Measurements from ENCODE around the gene PIGP.
"Not testable (repeated sequence)": the region's sequence is repeated elsewhere in the genome, so short reads cannot be mapped to it uniquely, and the experiment has no call there.

The PIGP gene

GRCh38 chr21:37041706-37042271 is 31.1 kb downstream of the PIGP start:
- DNase-seq, result no peak

DNA sequence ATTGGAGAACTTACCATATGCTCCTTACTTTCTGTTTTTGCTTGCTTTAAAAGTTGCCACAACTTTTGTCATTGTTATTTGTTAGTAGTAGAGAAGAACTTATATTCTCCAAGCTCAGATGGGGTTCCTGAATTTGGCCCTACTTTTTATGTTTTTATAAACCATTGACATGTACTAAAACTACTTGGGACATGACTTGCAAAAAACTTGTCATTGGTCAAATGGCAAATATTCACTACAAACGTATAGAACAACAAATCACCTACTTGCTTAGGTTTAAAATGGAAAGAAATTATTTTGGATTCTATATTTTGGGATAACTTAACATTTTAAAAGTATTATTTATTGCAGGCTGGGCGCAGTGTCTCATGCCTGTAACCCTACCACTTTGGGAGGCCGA is 32.7 kb downstream of the PIGP start:
- no peak for DNase-seq

DNA sequence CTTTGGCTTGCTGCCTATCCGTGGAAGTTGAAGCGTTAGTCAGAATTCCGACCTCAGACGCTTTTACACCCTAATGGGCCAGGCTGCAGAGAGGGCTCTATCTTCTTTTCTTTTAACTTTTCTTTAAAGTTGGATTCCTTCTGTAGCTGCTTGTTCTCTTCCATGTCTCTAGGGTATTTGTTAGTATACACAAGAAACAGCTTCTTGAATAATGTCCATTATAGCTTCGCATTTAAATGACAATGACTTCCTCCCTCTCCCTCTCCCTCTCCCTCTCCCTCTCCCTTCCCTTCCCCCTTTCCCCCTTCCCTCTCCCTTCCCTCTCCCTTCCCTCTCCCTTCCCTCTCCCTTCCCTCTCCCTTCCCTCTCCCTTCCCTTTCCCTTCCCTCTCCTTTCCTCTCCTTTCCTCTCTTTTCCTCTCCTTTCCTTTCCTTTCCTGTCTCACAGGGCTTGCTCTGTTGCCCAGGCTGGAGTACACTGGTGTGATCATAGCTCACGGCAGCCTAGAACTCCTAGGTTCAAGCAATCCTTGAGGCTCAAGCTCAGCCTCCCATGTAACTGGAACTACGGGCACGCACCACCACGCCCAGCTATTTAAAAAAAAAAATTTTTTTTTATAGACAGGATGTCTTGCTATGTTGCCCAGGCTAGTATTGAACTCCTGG is 33.3 kb downstream of the PIGP start:
- no peak for DNase-seq

DNA sequence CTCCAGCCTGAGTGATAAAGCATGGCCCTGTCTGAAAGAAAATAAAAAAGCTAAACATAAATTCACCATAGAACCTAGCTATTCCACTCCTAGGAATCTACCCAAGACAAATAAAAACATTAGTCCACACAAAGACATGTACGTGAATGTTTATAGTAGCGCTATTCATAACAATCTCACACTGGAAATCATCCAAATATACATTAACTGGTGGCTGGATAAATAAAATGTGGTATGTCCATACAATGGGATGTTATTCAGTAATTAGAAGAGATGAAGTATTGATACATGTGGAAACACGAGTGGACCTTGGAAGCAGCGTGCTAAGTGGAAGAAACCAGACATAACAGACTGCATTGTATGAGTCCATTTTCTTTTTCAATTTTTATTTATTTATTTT is 36.7 kb downstream of the PIGP start:
- no peak for DNase-seq

DNA sequence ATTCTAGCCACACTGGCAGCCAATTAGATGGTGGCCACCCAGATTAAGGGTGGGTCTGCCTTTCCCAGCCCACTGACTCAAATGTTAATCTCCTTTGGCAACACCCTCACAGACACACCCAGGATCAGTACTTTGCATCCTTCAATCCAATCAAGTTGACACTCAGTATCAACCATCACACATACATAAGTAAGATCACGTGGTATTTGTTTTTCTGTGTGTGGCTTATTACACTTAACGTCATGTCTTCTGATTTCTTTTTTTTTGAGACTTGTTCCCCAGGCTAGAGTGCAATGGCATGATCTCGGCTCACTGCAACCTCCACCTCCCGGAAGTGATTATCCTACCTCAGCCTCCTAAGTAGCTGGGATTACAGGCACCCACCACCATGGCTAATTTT is 38.5 kb downstream of the PIGP start:
- not testable (repeated sequence) for DNase-seq

DNA sequence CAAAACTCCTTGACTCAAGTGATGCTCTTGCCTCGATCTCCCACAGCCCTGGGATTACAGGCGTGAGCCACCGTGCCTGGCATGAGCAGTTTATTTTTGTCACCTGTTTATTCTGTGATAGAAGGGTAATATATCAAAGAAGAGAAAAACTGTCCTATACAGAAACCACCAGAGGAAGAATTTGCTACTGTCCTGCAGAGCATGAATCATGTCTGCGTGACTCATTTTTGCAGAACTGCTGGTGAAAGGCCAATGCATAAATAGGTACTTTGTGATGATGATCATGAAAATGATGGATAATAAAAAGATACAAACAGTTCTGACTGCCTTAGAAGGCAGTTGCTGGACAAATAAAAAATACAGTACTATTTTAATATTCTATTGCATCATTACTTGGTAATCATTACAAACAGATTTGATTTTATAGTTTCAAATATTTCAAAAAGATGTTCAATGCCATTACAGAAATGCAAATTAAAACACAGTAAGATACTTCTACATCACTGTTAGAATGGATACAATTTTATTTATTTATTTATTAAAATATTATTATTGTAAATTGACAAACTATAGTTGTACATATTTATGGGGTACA is 39.9 kb downstream of the PIGP start:
- DNase-seq, result no peak

- no peak for DNase-seq
Measured at GRCh38 chr21:37032293-37032692, 40.6 kb downstream of the PIGP start.

DNA sequence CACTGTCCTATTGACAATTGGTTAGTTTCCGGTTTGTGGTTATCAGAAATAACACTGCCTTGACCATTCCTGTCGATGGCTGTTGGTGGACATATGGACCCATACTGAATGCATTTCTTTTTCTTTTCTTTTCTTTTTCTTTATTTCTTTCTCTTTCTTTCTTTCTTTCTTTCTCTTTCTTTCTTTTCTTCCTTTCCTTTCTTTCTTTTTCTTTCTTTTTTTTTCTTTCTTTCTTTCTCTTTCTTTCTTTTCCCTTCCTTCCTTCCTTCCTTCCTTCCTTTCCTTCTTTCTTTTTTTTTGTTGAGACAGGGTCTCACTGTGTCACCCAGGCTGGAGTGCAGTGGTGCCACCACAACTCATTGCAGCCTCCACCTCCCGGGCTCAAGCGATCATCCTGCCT is 42.0 kb downstream of the PIGP start:
- no peak for DNase-seq

- no peak for DNase-seq
Measured at GRCh38 chr21:37028570-37028969, 44.3 kb downstream of the PIGP start.

GRCh38 chr21:37026499-37026898 is 46.4 kb downstream of the PIGP start:
- DNase-seq, result no peak

DNA sequence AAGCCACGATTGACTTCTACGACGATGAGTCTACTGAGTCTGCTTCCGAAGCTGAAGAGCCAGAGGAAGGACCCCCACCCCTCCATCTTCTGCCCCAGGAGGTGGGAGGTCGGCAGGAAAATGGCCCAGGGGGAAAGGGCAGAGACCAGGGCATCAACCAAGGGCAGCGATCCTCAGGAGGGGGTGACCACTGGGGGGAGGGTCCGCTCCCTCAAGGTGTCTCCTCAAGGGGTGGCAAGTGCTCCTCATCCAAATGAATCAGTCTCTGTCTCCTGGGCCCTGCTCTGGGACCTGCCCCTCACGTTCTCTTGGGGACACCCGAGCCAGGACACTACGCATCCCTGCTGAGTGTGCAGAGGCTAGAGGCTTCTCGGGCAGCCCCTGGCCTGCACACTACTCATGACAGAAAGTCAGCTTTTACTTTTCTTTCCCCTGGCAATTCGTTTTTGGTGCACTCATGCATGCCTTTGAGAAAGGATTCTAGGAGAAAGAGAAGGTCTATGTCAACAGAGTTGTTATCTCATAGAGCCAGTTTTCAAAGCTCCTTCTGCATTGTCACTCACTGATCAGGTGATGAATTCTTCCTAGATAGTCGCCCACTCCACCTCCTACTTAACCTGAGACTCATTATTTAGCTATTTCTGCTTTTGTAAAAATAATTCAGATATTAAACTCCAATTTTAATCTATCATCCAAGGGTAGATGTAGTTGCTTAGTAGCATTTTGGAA is 54.8 kb downstream of the PIGP start:
- no peak for DNase-seq

Data from activated T-cell treated with anti-CD3 and anti-CD28 coated beads for 4 hours (primary cell).